ENCODE measurements around the gene MAPK4.
"Not testable (repeated sequence)": the region's sequence is repeated elsewhere in the genome, so short reads cannot be mapped to it uniquely, and the experiment has no call there.

Gene MAPK4

GRCh38 chr18:50562686-50563085 is 2.8 kb downstream of the MAPK4 start:
- no peak for DNase-seq (ENCODE audit: low read depth)
- no peak for TF ChIP-seq CTCF (IDR thresholded peaks at IDR 0.05; ENCODE audit: control insufficient read depth, insufficient read depth, low read depth, low read length, missing control alignments)
- no peak overlapping the region for H3K4me3 ChIP-seq (ENCODE audit: control insufficient read depth, low read depth, low read length)

GRCh38 chr18:50563376-50563775 is 3.5 kb downstream of the MAPK4 start:
- TF ChIP-seq CTCF (IDR thresholded peaks at IDR 0.05; ENCODE audit: control insufficient read depth, insufficient read depth, low read depth, low read length, missing control alignments) = no peak
- DNase-seq (ENCODE audit: low read depth) = no peak
- H3K4me3 ChIP-seq (ENCODE audit: control insufficient read depth, low read depth, low read length) = no peak overlapping the region

GRCh38 chr18:50569930-50570329 is 10.0 kb downstream of the MAPK4 start:
- H3K4me3 ChIP-seq (ENCODE audit: control insufficient read depth, low read depth, low read length) = no peak overlapping the region
- no peak for TF ChIP-seq CTCF (IDR thresholded peaks at IDR 0.05; ENCODE audit: control insufficient read depth, insufficient read depth, low read depth, low read length, missing control alignments)
- DNase-seq (ENCODE audit: low read depth) = no peak

- H3K4me3 ChIP-seq (ENCODE audit: control insufficient read depth, low read depth, low read length) = no peak overlapping the region
- TF ChIP-seq CTCF (IDR thresholded peaks at IDR 0.05; ENCODE audit: control insufficient read depth, insufficient read depth, low read depth, low read length, missing control alignments) = no peak
- DNase-seq (ENCODE audit: low read depth) = no peak
Measured at GRCh38 chr18:50571606-50572005, 11.7 kb downstream of the MAPK4 start.

GRCh38 chr18:50573196-50573595 is 13.3 kb downstream of the MAPK4 start:
- DNase-seq (ENCODE audit: low read depth); H3K4me3 ChIP-seq (ENCODE audit: control insufficient read depth, low read depth, low read length): not testable (repeated sequence)

- DNase-seq (ENCODE audit: low read depth) = no peak
- no peak overlapping the region for H3K4me3 ChIP-seq (ENCODE audit: control insufficient read depth, low read depth, low read length)
- no peak for TF ChIP-seq CTCF (IDR thresholded peaks at IDR 0.05; ENCODE audit: control insufficient read depth, insufficient read depth, low read depth, low read length, missing control alignments)
Measured at GRCh38 chr18:50573679-50574078, 13.8 kb downstream of the MAPK4 start.

- DNase-seq (ENCODE audit: low read depth) = no peak
- TF ChIP-seq CTCF (IDR thresholded peaks at IDR 0.05; ENCODE audit: control insufficient read depth, insufficient read depth, low read depth, low read length, missing control alignments) = no peak
Measured at GRCh38 chr18:50578030-50578429, 18.1 kb downstream of the MAPK4 start.

More at GRCh38 chr18:50578030-50578429, 18.1 kb downstream of the MAPK4 start:
- H3K4me3 ChIP-seq (ENCODE audit: control insufficient read depth, low read depth, low read length) = no peak overlapping the region

All from AG09309 (cell line).